ENCODE results near the gene FAM53A.
"Not testable (repeated sequence)": the region's sequence is repeated elsewhere in the genome, so short reads cannot be mapped to it uniquely, and the experiment has no call there.

The FAM53A gene

GRCh38 chr4:1640716-1641503 lies 43.2 kb downstream of the FAM53A start:
- H3K27ac ChIP-seq (ENCODE audit: low read depth, low read length); H3K9me3 ChIP-seq (ENCODE audit: control insufficient read depth in 1 of 2, low read length in 2 of 2); H3K9ac ChIP-seq (ENCODE audit: low read depth in 1 of 2, low read length in 2 of 2); H3K4me1 ChIP-seq (ENCODE audit: control insufficient read depth in 1 of 2, insufficient read depth in 2 of 2, low read length in 2 of 2); H3K4me3 ChIP-seq (ENCODE audit: low read depth in 1 of 2, low read length in 2 of 2); H3K36me3 ChIP-seq (ENCODE audit: control insufficient read depth in 1 of 2, insufficient read depth in 2 of 2, low read length in 2 of 2); H3K27me3 ChIP-seq (ENCODE audit: control insufficient read depth in 1 of 2, insufficient read depth in 2 of 2, low read length in 2 of 2): not testable (repeated sequence)

- Histone ChIP-seq H3K4me1 (ENCODE audit: control insufficient read depth in 1 of 2, insufficient read depth in 2 of 2, low read length in 2 of 2) (no peaks in the 10 kb centered on the region), H3K36me3 (ENCODE audit: control insufficient read depth in 1 of 2, insufficient read depth in 2 of 2, low read length in 2 of 2) (no peaks in the 10 kb centered on the region), H3K27me3 (ENCODE audit: control insufficient read depth in 1 of 2, insufficient read depth in 2 of 2, low read length in 2 of 2) (no peaks in the 10 kb centered on the region), H3K9ac (ENCODE audit: low read depth in 1 of 2, low read length in 2 of 2) (no peak overlapping the region), H3K4me3 (ENCODE audit: low read depth in 1 of 2, low read length in 2 of 2) (no peak overlapping the region), H3K9me3 (ENCODE audit: control insufficient read depth in 1 of 2, low read length in 2 of 2) (no peaks in the 10 kb centered on the region), H3K27ac (ENCODE audit: low read depth, low read length) (no peak overlapping the region)
Observed at GRCh38 chr4:1640190-1640589, 43.9 kb downstream of the FAM53A start.

- Histone ChIP-seq H3K9ac (ENCODE audit: low read depth in 1 of 2, low read length in 2 of 2) (no peak overlapping the region), H3K4me1 (ENCODE audit: control insufficient read depth in 1 of 2, insufficient read depth in 2 of 2, low read length in 2 of 2) (no peaks in the 10 kb centered on the region), H3K36me3 (ENCODE audit: control insufficient read depth in 1 of 2, insufficient read depth in 2 of 2, low read length in 2 of 2) (no peaks in the 10 kb centered on the region), H3K9me3 (ENCODE audit: control insufficient read depth in 1 of 2, low read length in 2 of 2) (no peaks in the 10 kb centered on the region), H3K27me3 (ENCODE audit: control insufficient read depth in 1 of 2, insufficient read depth in 2 of 2, low read length in 2 of 2) (peaks cover 0 to under 1% of the 10 kb centered on the region in 2 donors), H3K4me3 (ENCODE audit: low read depth in 1 of 2, low read length in 2 of 2) (no peak overlapping the region), H3K27ac (ENCODE audit: low read depth, low read length) (no peak overlapping the region)
Observed at GRCh38 chr4:1639299-1639868, 44.7 kb downstream of the FAM53A start.

- no peaks in the 10 kb centered on the region for H3K4me1 ChIP-seq (ENCODE audit: control insufficient read depth in 1 of 2, insufficient read depth in 2 of 2, low read length in 2 of 2)
- no peaks in the 10 kb centered on the region for H3K36me3 ChIP-seq (ENCODE audit: control insufficient read depth in 1 of 2, insufficient read depth in 2 of 2, low read length in 2 of 2)
- H3K4me3 ChIP-seq (ENCODE audit: low read depth in 1 of 2, low read length in 2 of 2), result no peak overlapping the region
- H3K27me3 ChIP-seq (ENCODE audit: control insufficient read depth in 1 of 2, insufficient read depth in 2 of 2, low read length in 2 of 2), result peaks cover under 1 to 6% of the 10 kb centered on the region in 2 donors
- no peak overlapping the region for H3K27ac ChIP-seq (ENCODE audit: low read depth, low read length)
- H3K9ac ChIP-seq (ENCODE audit: low read depth in 1 of 2, low read length in 2 of 2), result no peak overlapping the region
- H3K9me3 ChIP-seq (ENCODE audit: control insufficient read depth in 1 of 2, low read length in 2 of 2), result no peaks in the 10 kb centered on the region
Observed at GRCh38 chr4:1638873-1639272, 45.2 kb downstream of the FAM53A start.

GRCh38 chr4:1638272-1638598 lies 45.9 kb downstream of the FAM53A start:
- Histone ChIP-seq H3K27ac (ENCODE audit: low read depth, low read length) (no peak overlapping the region), H3K36me3 (ENCODE audit: control insufficient read depth in 1 of 2, insufficient read depth in 2 of 2, low read length in 2 of 2) (no peaks in the 10 kb centered on the region), H3K9ac (ENCODE audit: low read depth in 1 of 2, low read length in 2 of 2) (no peak overlapping the region), H3K27me3 (ENCODE audit: control insufficient read depth in 1 of 2, insufficient read depth in 2 of 2, low read length in 2 of 2) (peaks cover 5 to 10% of the 10 kb centered on the region in 2 donors), H3K4me3 (ENCODE audit: low read depth in 1 of 2, low read length in 2 of 2) (no peak overlapping the region), H3K4me1 (ENCODE audit: control insufficient read depth in 1 of 2, insufficient read depth in 2 of 2, low read length in 2 of 2) (no peaks in the 10 kb centered on the region), H3K9me3 (ENCODE audit: control insufficient read depth in 1 of 2, low read length in 2 of 2) (no peaks in the 10 kb centered on the region)

- Histone ChIP-seq H3K27me3 (ENCODE audit: control insufficient read depth in 1 of 2, insufficient read depth in 2 of 2, low read length in 2 of 2) (peaks cover 7 to 14% of the 10 kb centered on the region in 2 donors), H3K9ac (ENCODE audit: low read depth in 1 of 2, low read length in 2 of 2) (no peak overlapping the region), H3K4me3 (ENCODE audit: low read depth in 1 of 2, low read length in 2 of 2) (no peak overlapping the region), H3K9me3 (ENCODE audit: control insufficient read depth in 1 of 2, low read length in 2 of 2) (no peaks in the 10 kb centered on the region), H3K36me3 (ENCODE audit: control insufficient read depth in 1 of 2, insufficient read depth in 2 of 2, low read length in 2 of 2) (no peaks in the 10 kb centered on the region), H3K4me1 (ENCODE audit: control insufficient read depth in 1 of 2, insufficient read depth in 2 of 2, low read length in 2 of 2) (no peaks in the 10 kb centered on the region), H3K27ac (ENCODE audit: low read depth, low read length) (no peak overlapping the region)
Observed at GRCh38 chr4:1637580-1638271, 46.4 kb downstream of the FAM53A start.

GRCh38 chr4:1636490-1637211 lies 47.5 kb downstream of the FAM53A start:
- Histone ChIP-seq H3K9me3 (ENCODE audit: control insufficient read depth in 1 of 2, low read length in 2 of 2) (no peaks in the 10 kb centered on the region), H3K4me3 (ENCODE audit: low read depth in 1 of 2, low read length in 2 of 2) (no peak overlapping the region), H3K27ac (ENCODE audit: low read depth, low read length) (no peak overlapping the region), H3K36me3 (ENCODE audit: control insufficient read depth in 1 of 2, insufficient read depth in 2 of 2, low read length in 2 of 2) (no peaks in the 10 kb centered on the region), H3K9ac (ENCODE audit: low read depth in 1 of 2, low read length in 2 of 2) (no peak overlapping the region), H3K4me1 (ENCODE audit: control insufficient read depth in 1 of 2, insufficient read depth in 2 of 2, low read length in 2 of 2) (no peaks in the 10 kb centered on the region), H3K27me3 (ENCODE audit: control insufficient read depth in 1 of 2, insufficient read depth in 2 of 2, low read length in 2 of 2) (peaks cover 11 to 14% of the 10 kb centered on the region in 2 donors)

GRCh38 chr4:1635464-1635863 lies 48.6 kb downstream of the FAM53A start:
- Histone ChIP-seq H3K9ac (ENCODE audit: low read depth in 1 of 2, low read length in 2 of 2) (no peak overlapping the region), H3K36me3 (ENCODE audit: control insufficient read depth in 1 of 2, insufficient read depth in 2 of 2, low read length in 2 of 2) (no peaks in the 10 kb centered on the region), H3K4me1 (ENCODE audit: control insufficient read depth in 1 of 2, insufficient read depth in 2 of 2, low read length in 2 of 2) (no peaks in the 10 kb centered on the region), H3K27ac (ENCODE audit: low read depth, low read length) (no peak overlapping the region), H3K9me3 (ENCODE audit: control insufficient read depth in 1 of 2, low read length in 2 of 2) (no peaks in the 10 kb centered on the region), H3K4me3 (ENCODE audit: low read depth in 1 of 2, low read length in 2 of 2) (no peak overlapping the region), H3K27me3 (ENCODE audit: control insufficient read depth in 1 of 2, insufficient read depth in 2 of 2, low read length in 2 of 2) (peaks cover 11 to 14% of the 10 kb centered on the region in 2 donors)

- H3K9ac ChIP-seq (ENCODE audit: low read depth in 1 of 2, low read length in 2 of 2), result no peak overlapping the region
- H3K4me1 ChIP-seq (ENCODE audit: control insufficient read depth in 1 of 2, insufficient read depth in 2 of 2, low read length in 2 of 2), result no peaks in the 10 kb centered on the region
- no peak overlapping the region for H3K27ac ChIP-seq (ENCODE audit: low read depth, low read length)
- peaks cover 11 to 14% of the 10 kb centered on the region in 2 donors for H3K27me3 ChIP-seq (ENCODE audit: control insufficient read depth in 1 of 2, insufficient read depth in 2 of 2, low read length in 2 of 2)
- H3K4me3 ChIP-seq (ENCODE audit: low read depth in 1 of 2, low read length in 2 of 2), result no peak overlapping the region
- no peaks in the 10 kb centered on the region for H3K9me3 ChIP-seq (ENCODE audit: control insufficient read depth in 1 of 2, low read length in 2 of 2)
- no peaks in the 10 kb centered on the region for H3K36me3 ChIP-seq (ENCODE audit: control insufficient read depth in 1 of 2, insufficient read depth in 2 of 2, low read length in 2 of 2)
Observed at GRCh38 chr4:1633993-1634392, 50.1 kb downstream of the FAM53A start.
